Natural killer cell (primary cell): ENCODE measurements around the gene PPP2R2C. TPM values are rescaled to one million over a fixed set of nuclear protein-coding genes. Genes with fewer than 3 reads are reported as not detected.

Experiments used
- ATAC-seq, 3 donors: fragments of 150-1000 bp in 2 of 3; fragments of 200-7000 bp in 1 of 3; cut with Tn5 transposase; 1 replicate in 1 of 3; 2 replicates in 2 of 3; pipeline ENCODE4 v1.10.0; 2021; ENCODE audit warnings: mild to moderate bottlenecking in 2 of 3, moderate library complexity in 2 of 3
- DNase-seq, 2 donors: peaks; one replicate each; pipeline versions ENCODE4 v3.0.0 to v3.0.0-alpha.2; 2013 to 2021; ENCODE audit warnings: mixed read lengths in 1 of 2
- H3K27ac ChIP-seq: one replicate; pipeline ENCODE4 v1.5.1; 2013; ENCODE audit warnings: mild to moderate bottlenecking, low read length
- H3K27me3 ChIP-seq: one replicate; pipeline ENCODE4 v1.6.1; 2013; ENCODE audit warnings: low read length; ENCODE audit not compliant: control insufficient read depth, insufficient read depth
- H3K36me3 ChIP-seq: one replicate; pipeline ENCODE4 v1.6.1; 2013; ENCODE audit warnings: low read length; ENCODE audit not compliant: control insufficient read depth, insufficient read depth
- H3K4me1 ChIP-seq: one replicate; pipeline ENCODE4 v1.6.1; 2013; ENCODE audit warnings: low read length; ENCODE audit not compliant: control insufficient read depth, insufficient read depth
- H3K4me3 ChIP-seq: one replicate; pipeline ENCODE4 v1.5.1; 2013; ENCODE audit warnings: low read length
- H3K9me3 ChIP-seq: one replicate; pipeline ENCODE4 v1.6.1; 2013; ENCODE audit warnings: low read length; ENCODE audit not compliant: control insufficient read depth, insufficient read depth
- H3K27ac Mint-ChIP-seq, 2 donors: one replicate each; pipeline ENCODE4 v1.8.0; 2022; ENCODE audit warnings: mild to moderate bottlenecking in 2 of 2, mixed read lengths in 2 of 2, moderate library complexity in 1 of 2
- H3K27me3 Mint-ChIP-seq, 2 donors: one replicate each; pipeline ENCODE4 v1.8.0; 2022; ENCODE audit warnings: low read depth in 2 of 2, mixed read lengths in 2 of 2
- H3K36me3 Mint-ChIP-seq: one replicate; pipeline ENCODE4 v1.8.0; 2022; ENCODE audit warnings: mixed read lengths
- H3K4me1 Mint-ChIP-seq, 2 donors: one replicate each; pipeline ENCODE4 v1.8.0; 2022; ENCODE audit warnings: mixed read lengths in 2 of 2
- H3K4me3 Mint-ChIP-seq: one replicate; pipeline ENCODE4 v1.8.0; 2022; ENCODE audit warnings: mild to moderate bottlenecking, moderate library complexity, mixed read lengths
- H3K9me3 Mint-ChIP-seq, 2 donors: one replicate each; pipeline ENCODE4 v1.8.0; 2022; ENCODE audit warnings: mixed read lengths in 2 of 2
- WGBS: methylation state at CpG from one replicate; pipeline ENCODE4 v1.1.7; 2013; ENCODE audit warnings: missing lambda C conversion rate; ENCODE audit not compliant: insufficient coverage; 5-methylcytosine and 5-hydroxymethylcytosine counted together
- intact Hi-C: fragments of 100-400 bp; cut with micrococcal nuclease; formaldehyde crosslinking; loops from one replicate; pipeline ENCODE4 v1.14.2; 2022
- total RNA-seq, 4 donors: library from RNA; stranded (reverse); fragments of 120-200 nt in 1 of 4; gene quantifications; one replicate each; pipeline versions ENCODE4 v1.2.3 to v1.2.4, GENCODE V29; 2013 to 2022
- TF ChIP-seq, protein P1 (sequence below): fragments of 200-600 bp; IDR thresholded peaks from one replicate; pipeline ENCODE4 v1.8.0; 2022; ENCODE audit warnings: antibody characterized with exemption

The PPP2R2C gene
- total RNA-seq, 3 donors from 2014 or later (not counting 1 experiment from before 2014, with no cell fraction given): not detected

DNA sequence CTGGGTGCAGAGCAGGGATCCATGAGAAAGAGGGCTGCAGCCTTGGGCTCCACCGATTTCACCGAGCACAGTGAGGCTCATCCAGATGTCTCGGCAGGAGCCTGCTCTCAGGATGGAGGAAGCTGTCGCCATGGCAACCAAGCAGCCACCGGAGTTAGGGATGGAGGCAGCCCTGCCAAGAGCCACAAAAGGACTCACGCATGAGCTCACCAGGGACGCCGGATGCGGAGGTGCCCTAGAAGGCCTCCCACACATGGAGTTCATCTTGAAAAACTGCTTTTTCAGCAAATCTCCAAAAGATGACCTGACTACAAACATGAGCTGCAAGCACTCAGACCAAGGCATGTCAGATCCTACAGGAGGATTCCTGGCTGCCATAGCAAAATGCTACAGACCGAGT, 112.0 kb downstream of the PPP2R2C start:
- Histone ChIP-seq H3K27ac (no peak overlapping the region), H3K27me3 (no peaks in the 10 kb centered on the region), H3K4me3 (no peak overlapping the region), H3K9me3 (no peaks in the 10 kb centered on the region), H3K36me3 (no peaks in the 10 kb centered on the region), H3K4me1 (no peaks in the 10 kb centered on the region)
- Mint-ChIP-seq H3K4me1 (peaks cover 0 to 4% of the 10 kb centered on the region in 2 donors), H3K36me3 (no peaks in the 10 kb centered on the region), H3K9me3 (no peaks in the 10 kb centered on the region), H3K27ac (no peak overlapping the region), H3K27me3 (peaks cover 6 to 19% of the 10 kb centered on the region in 2 donors), H3K4me3 (no peak overlapping the region)
- TF ChIP-seq, protein P1, sequence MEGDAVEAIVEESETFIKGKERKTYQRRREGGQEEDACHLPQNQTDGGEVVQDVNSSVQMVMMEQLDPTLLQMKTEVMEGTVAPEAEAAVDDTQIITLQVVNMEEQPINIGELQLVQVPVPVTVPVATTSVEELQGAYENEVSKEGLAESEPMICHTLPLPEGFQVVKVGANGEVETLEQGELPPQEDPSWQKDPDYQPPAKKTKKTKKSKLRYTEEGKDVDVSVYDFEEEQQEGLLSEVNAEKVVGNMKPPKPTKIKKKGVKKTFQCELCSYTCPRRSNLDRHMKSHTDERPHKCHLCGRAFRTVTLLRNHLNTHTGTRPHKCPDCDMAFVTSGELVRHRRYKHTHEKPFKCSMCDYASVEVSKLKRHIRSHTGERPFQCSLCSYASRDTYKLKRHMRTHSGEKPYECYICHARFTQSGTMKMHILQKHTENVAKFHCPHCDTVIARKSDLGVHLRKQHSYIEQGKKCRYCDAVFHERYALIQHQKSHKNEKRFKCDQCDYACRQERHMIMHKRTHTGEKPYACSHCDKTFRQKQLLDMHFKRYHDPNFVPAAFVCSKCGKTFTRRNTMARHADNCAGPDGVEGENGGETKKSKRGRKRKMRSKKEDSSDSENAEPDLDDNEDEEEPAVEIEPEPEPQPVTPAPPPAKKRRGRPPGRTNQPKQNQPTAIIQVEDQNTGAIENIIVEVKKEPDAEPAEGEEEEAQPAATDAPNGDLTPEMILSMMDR: no peak
- WGBS: 37% methylated on average over 10 of the region's 10 CpGs
- ATAC-seq: no peak
- DNase-seq: no peak
- intact Hi-C loops: no loop called here

DNA sequence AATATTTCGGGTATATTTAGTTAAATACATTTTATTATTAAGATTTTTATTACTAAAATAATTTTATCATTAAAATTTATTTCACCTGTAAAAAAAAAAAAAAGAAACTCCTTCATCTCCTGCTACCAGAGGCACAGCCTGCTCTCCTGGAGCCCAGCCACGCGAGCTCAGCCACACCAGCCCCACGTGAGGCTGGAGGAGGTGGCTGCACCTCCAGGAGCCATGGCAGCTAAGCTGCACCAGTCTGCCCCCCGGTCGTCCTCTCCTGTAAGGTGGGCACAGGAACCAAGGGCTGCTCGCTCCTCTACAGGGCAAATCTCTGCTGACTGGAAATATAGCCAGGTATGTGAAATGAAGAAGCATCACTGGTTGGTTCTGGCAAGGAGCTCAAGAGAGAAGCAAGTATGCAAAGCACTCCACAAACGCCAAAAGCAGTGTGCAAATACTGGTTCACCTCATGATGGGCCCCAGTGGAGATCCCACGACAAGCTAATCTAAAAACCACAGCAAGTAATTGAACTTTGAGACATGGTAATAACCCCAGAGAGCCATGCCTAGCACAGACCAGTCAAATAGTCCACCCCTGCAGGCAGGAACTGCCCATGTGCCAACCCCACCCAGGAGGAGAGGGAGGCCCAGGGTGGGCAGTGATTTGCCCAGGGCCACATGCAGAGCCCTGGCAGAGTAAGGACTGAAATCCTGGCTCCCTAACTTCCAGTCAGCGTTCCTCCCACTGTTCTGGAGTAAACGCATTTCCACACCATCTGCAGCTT, 112.7 kb downstream of the PPP2R2C start:
- H3K4me1 Mint-ChIP-seq: peaks cover 5 to 8% of the 10 kb centered on the region in 2 donors
- no peak overlapping the region for H3K4me3 ChIP-seq
- no peak overlapping the region for H3K27ac Mint-ChIP-seq
- intact Hi-C loops: no loop called here
- no peaks in the 10 kb centered on the region for H3K36me3 Mint-ChIP-seq
- no peaks in the 10 kb centered on the region for H3K9me3 ChIP-seq
- H3K36me3 ChIP-seq: no peaks in the 10 kb centered on the region
- peaks cover 6 to 19% of the 10 kb centered on the region in 2 donors for H3K27me3 Mint-ChIP-seq
- H3K27ac ChIP-seq: no peak overlapping the region
- H3K9me3 Mint-ChIP-seq: no peaks in the 10 kb centered on the region
- no peaks in the 10 kb centered on the region for H3K4me1 ChIP-seq
- TF ChIP-seq, protein P1: no peak
- no peaks in the 10 kb centered on the region for H3K27me3 ChIP-seq
- no peak overlapping the region for H3K4me3 Mint-ChIP-seq
- 69% methylated on average over 10 of the region's 11 CpGs for WGBS
- DNase-seq (no peak), ATAC-seq (no peak)

DNA sequence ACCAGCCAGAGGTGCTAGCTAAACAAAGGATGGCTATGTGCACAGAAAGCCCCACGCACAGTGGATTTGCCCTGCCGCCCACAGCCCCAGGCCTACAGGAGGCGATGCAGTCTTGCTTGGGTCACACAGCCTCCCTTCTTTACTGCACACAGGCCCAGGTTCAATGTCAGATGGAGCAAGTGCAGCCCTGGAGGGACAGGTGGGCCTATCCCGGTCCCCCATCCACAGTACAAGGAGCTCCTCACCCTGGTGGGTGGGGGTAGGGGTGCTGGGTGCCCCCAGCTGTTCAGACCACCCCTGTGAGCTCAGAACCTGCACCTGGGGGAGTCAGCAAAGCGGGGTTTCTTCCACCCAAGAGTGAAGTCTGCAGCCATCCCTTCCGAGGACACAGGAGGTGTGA, 114.9 kb downstream of the PPP2R2C start:
- ATAC-seq: no peak

More for the DNA sequence above, 114.9 kb downstream of the PPP2R2C start:
- Mint-ChIP-seq H3K27me3 (peaks cover 6 to 15% of the 10 kb centered on the region in 2 donors), H3K36me3 (no peaks in the 10 kb centered on the region), H3K4me3 (no peak overlapping the region), H3K9me3 (no peaks in the 10 kb centered on the region), H3K27ac (no peak overlapping the region), H3K4me1 (peaks cover 5 to 11% of the 10 kb centered on the region in 2 donors)
- no peak for DNase-seq
- 91% methylated on average over 5 of the region's 6 CpGs for WGBS
- no peaks in the 10 kb centered on the region for H3K9me3 ChIP-seq
- intact Hi-C loops: no loop called here
- no peak overlapping the region for H3K27ac ChIP-seq
- no peak overlapping the region for H3K4me3 ChIP-seq
- TF ChIP-seq, protein P1: no peak
- H3K36me3 ChIP-seq: no peaks in the 10 kb centered on the region
- H3K4me1 ChIP-seq: no peaks in the 10 kb centered on the region
- H3K27me3 ChIP-seq: no peaks in the 10 kb centered on the region
